Medulla oblongata (tissue), 1 donor: ENCODE data around the gene TBC1D22A.

Source experiments
- DNase-seq: peaks from one replicate; pipeline ENCODE4 v3.0.0-alpha.2; 2015; ENCODE audit errors: extremely low spot score

Gene TBC1D22A

GRCh38 chr22:46909237-46910030, 147.0 kb downstream of the TBC1D22A start:
- DNase-seq, result no peak

GRCh38 chr22:46910624-46911023, 148.2 kb downstream of the TBC1D22A start:
- no peak for DNase-seq

GRCh38 chr22:46911346-46911745, 148.9 kb downstream of the TBC1D22A start:
- DNase-seq, result no peak

GRCh38 chr22:46913351-46913750, 150.9 kb downstream of the TBC1D22A start:
- DNase-seq, result no peak

- no peak for DNase-seq
Measured at GRCh38 chr22:46914481-46914880, 152.0 kb downstream of the TBC1D22A start.

- DNase-seq, result no peak
Measured at GRCh38 chr22:46914916-46915894, 152.8 kb downstream of the TBC1D22A start.

- no peak for DNase-seq
Measured at GRCh38 chr22:46915950-46916730, 153.7 kb downstream of the TBC1D22A start.

- DNase-seq, result no peak
Measured at GRCh38 chr22:46916886-46917770, 154.7 kb downstream of the TBC1D22A start.

- DNase-seq, result no peak
Measured at GRCh38 chr22:46917771-46918101, 155.3 kb downstream of the TBC1D22A start.

- no peak for DNase-seq
Measured at GRCh38 chr22:46918197-46918596, 155.7 kb downstream of the TBC1D22A start.

GRCh38 chr22:46922037-46922436, 159.6 kb downstream of the TBC1D22A start:
- DNase-seq, result no peak

- no peak for DNase-seq
Measured at GRCh38 chr22:46923394-46923793, 160.9 kb downstream of the TBC1D22A start.

GRCh38 chr22:46925818-46926217, 163.4 kb downstream of the TBC1D22A start:
- no peak for DNase-seq

GRCh38 chr22:46929046-46929709, 166.7 kb downstream of the TBC1D22A start:
- DNase-seq, result no peak

- DNase-seq, result no peak
Measured at GRCh38 chr22:46929710-46930204, 167.3 kb downstream of the TBC1D22A start.

- DNase-seq, result no peak
Measured at GRCh38 chr22:46931414-46931813, 169.0 kb downstream of the TBC1D22A start.

GRCh38 chr22:46931881-46932280, 169.4 kb downstream of the TBC1D22A start:
- no peak for DNase-seq

GRCh38 chr22:46933040-46933930, 170.8 kb downstream of the TBC1D22A start:
- DNase-seq, result no peak

- no peak for DNase-seq
Measured at GRCh38 chr22:46934172-46934745, 171.8 kb downstream of the TBC1D22A start.
